Calu3 (cell line): ENCODE measurements around the gene GDPD5. TPM values are rescaled to one million over a fixed set of nuclear protein-coding genes. Genes with fewer than 3 reads are reported as not detected.

Experiments used
- BruUV-seq: library from RNA; stranded (reverse); fragments of 400-500 nt; replicated peaks from 2 replicates; lab custom pipeline; 2021; lab: Mats Ljungman, UMichigan
- CTCF ChIA-PET: fragments of 300-600 bp; sonication (Branson Sonifier 250); formaldehyde crosslinking; loops from one replicate; lab custom pipeline; 2022; ENCODE audit warnings: antibody characterized with exemption; lab: Charles Lee
- DNase-seq: peaks from one replicate; pipeline ENCODE4 v3.0.0; 2022
- H3K27ac Mint-ChIP-seq: one replicate; pipeline ENCODE4 v1.8.0; 2022; ENCODE audit warnings: mixed read lengths; ENCODE audit not compliant: unreplicated experiment
- H3K27me3 Mint-ChIP-seq: one replicate; pipeline ENCODE4 v1.8.0; 2022; ENCODE audit warnings: mixed read lengths; ENCODE audit not compliant: unreplicated experiment
- H3K36me3 Mint-ChIP-seq: one replicate; pipeline ENCODE4 v1.8.0; 2022; ENCODE audit warnings: mild to moderate bottlenecking, moderate library complexity, mixed read lengths; ENCODE audit not compliant: insufficient read depth, unreplicated experiment
- H3K4me1 Mint-ChIP-seq: one replicate; pipeline ENCODE4 v1.8.0; 2022; ENCODE audit warnings: mild to moderate bottlenecking, low read depth, mixed read lengths; ENCODE audit not compliant: unreplicated experiment
- H3K4me3 Mint-ChIP-seq: one replicate; pipeline ENCODE4 v1.8.0; 2022; ENCODE audit warnings: mild to moderate bottlenecking, low read depth, moderate library complexity, mixed read lengths; ENCODE audit not compliant: unreplicated experiment
- H3K9me3 Mint-ChIP-seq: one replicate; pipeline ENCODE4 v1.8.0; 2022; ENCODE audit warnings: low read depth, mixed read lengths; ENCODE audit not compliant: unreplicated experiment
- CTCF ChIP-seq: fragments of 200-600 bp; IDR thresholded peaks from one replicate; pipeline ENCODE4 v1.8.0; 2022; ENCODE audit warnings: antibody characterized with exemption; ENCODE audit not compliant: unreplicated experiment
- intact Hi-C: fragments of 100-400 bp; cut with micrococcal nuclease; formaldehyde crosslinking; loops from one replicate; pipeline ENCODE4 v1.10.0; 2022; ENCODE audit not compliant: unreplicated experiment
- total RNA-seq: library from RNA; stranded (reverse); gene quantifications from 2 replicates; pipeline ENCODE4 v1.2.3, GENCODE V29; 2022

GDPD5 gene
- total RNA-seq, 1 experiment from 2014 or later, result 7.0 TPM

- TF ChIP-seq CTCF, result no peak
- H3K4me3 Mint-ChIP-seq, result peak overlapping the region; percentile 98
- BruUV-seq, result no TSS peak
- no peaks in the 10 kb centered on the region for H3K27me3 Mint-ChIP-seq
- H3K36me3 Mint-ChIP-seq, result peaks cover 83% of the 10 kb centered on the region
- peak overlapping the region; percentile 61 for H3K27ac Mint-ChIP-seq
- CTCF ChIA-PET, result no interaction called here
- intact Hi-C loops, result no loop called here
- peaks cover 25% of the 10 kb centered on the region for H3K4me1 Mint-ChIP-seq
- DNase-seq, result no peak
- no peaks in the 10 kb centered on the region for H3K9me3 Mint-ChIP-seq
Observed at GRCh38 chr11:75402002-75402773, 123.6 kb downstream of the GDPD5 start.

- no TSS peak for BruUV-seq
- no peak for DNase-seq
- Mint-ChIP-seq H3K27ac (peak overlapping the region; percentile 97), H3K9me3 (no peaks in the 10 kb centered on the region), H3K4me3 (peak overlapping the region; percentile 98), H3K27me3 (peaks cover 11% of the 10 kb centered on the region), H3K4me1 (peaks cover 25% of the 10 kb centered on the region), H3K36me3 (peaks cover 64% of the 10 kb centered on the region)
- no peak for TF ChIP-seq CTCF
- intact Hi-C loops, result no loop called here
- CTCF ChIA-PET, result interaction anchor here (0.6 to 1.4 kb wide), 5 partner anchors 10 to 193 kb away, joined by 3 read pairs; no protein-coding TSS in a partner anchor
Observed at GRCh38 chr11:75400146-75400865, 125.4 kb downstream of the GDPD5 start.

GRCh38 chr11:75399344-75400145, 126.2 kb downstream of the GDPD5 start, which contains the start of gene RPS3:
Gene RPS3 (plus strand): TSS chr11:75399518. CDS start chr11:75399548, 30 bp downstream.
- CTCF ChIA-PET, result interaction anchor here (0.8 to 1.2 kb wide), 3 partner anchors 19 to 193 kb away, joined by 3 read pairs; no protein-coding TSS in a partner anchor
- intact Hi-C loops, result no loop called here
- peak; percentile 89 for DNase-seq
- Mint-ChIP-seq H3K36me3 (peaks cover 57% of the 10 kb centered on the region), H3K9me3 (no peaks in the 10 kb centered on the region), H3K4me3 (peak within 1 kb of the TSS; percentile 98), H3K27me3 (peaks cover 16% of the 10 kb centered on the region), H3K4me1 (peaks cover 25% of the 10 kb centered on the region), H3K27ac (peak within 1 kb of the TSS; percentile 97)
- no peak for TF ChIP-seq CTCF
- TSS peak; percentile 43 for BruUV-seq

GRCh38 chr11:75398906-75399305, 126.8 kb downstream of the GDPD5 start:
- BruUV-seq, result no TSS peak
- no peak for TF ChIP-seq CTCF
- H3K36me3 Mint-ChIP-seq, result peaks cover 50% of the 10 kb centered on the region
- peaks cover 16% of the 10 kb centered on the region for H3K27me3 Mint-ChIP-seq
- H3K27ac Mint-ChIP-seq, result peak overlapping the region; percentile 97
- intact Hi-C loops, result no loop called here
- CTCF ChIA-PET, result no interaction called here
- H3K9me3 Mint-ChIP-seq, result no peaks in the 10 kb centered on the region
- H3K4me1 Mint-ChIP-seq, result peaks cover 25% of the 10 kb centered on the region
- peak overlapping the region; percentile 98 for H3K4me3 Mint-ChIP-seq
- no peak for DNase-seq
